ENCODE results near the gene GLB1L.

DNA sequence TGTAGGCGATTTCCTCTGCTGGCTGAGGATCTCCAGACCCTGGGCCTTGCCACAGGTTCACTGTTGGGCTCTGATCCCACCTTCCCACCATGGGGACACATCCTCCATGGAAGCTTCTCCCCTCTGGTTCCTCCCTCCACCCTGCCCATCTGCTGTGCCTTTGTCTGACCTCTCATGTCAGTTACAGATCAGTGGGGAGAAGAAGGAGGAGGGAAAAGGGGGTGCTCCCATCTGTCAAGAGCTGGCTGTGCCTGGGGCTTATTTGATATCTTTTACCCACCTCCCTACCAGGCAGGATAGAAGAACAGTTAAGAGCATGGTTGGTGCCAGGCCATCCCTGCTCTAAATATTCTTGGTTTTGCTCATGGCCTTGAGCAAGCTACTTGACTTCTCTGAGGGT lies 21.6 kb upstream of the GLB1L start:
- TF ChIP-seq, protein P1, sequence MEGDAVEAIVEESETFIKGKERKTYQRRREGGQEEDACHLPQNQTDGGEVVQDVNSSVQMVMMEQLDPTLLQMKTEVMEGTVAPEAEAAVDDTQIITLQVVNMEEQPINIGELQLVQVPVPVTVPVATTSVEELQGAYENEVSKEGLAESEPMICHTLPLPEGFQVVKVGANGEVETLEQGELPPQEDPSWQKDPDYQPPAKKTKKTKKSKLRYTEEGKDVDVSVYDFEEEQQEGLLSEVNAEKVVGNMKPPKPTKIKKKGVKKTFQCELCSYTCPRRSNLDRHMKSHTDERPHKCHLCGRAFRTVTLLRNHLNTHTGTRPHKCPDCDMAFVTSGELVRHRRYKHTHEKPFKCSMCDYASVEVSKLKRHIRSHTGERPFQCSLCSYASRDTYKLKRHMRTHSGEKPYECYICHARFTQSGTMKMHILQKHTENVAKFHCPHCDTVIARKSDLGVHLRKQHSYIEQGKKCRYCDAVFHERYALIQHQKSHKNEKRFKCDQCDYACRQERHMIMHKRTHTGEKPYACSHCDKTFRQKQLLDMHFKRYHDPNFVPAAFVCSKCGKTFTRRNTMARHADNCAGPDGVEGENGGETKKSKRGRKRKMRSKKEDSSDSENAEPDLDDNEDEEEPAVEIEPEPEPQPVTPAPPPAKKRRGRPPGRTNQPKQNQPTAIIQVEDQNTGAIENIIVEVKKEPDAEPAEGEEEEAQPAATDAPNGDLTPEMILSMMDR (IDR thresholded peaks at IDR 0.05): no peak
- TF ChIP-seq POLR2A (IDR thresholded peaks at IDR 0.05): no peak

Data from right lobe of liver (tissue), 4 donors.